Tibial nerve (tissue), 4 donors: ENCODE data around the gene PEAK3.

Source experiments
- CTCF ChIP-seq, 5 experiments: fragments of 200-600 bp in 3 of 5; fragments of 450-650 bp in 2 of 5; sonication (generic) in 3 of 5; IDR thresholded peaks; one replicate each; pipeline ENCODE4 v1.5.1; 2016 to 2019; ENCODE audit warnings: antibody characterized with exemption in 5 of 5, mild to moderate bottlenecking in 3 of 5, moderate library complexity in 2 of 5
- EP300 ChIP-seq, 2 donors: sonication (generic); formaldehyde crosslinking; IDR thresholded peaks; one replicate each; pipeline ENCODE4 v1.6.1; 2017; ENCODE audit warnings: antibody characterized with exemption in 2 of 2, mild to moderate bottlenecking in 1 of 2
- POLR2A ChIP-seq, 2 donors: fragments of 450-650 bp; IDR thresholded peaks; one replicate each; pipeline ENCODE4 v1.6.1; 2017; ENCODE audit warnings: antibody characterized with exemption in 2 of 2, mild to moderate bottlenecking in 2 of 2, moderate library complexity in 2 of 2

- TF ChIP-seq CTCF (IDR thresholded peaks at IDR 0.05) (no peak), POLR2A (IDR thresholded peaks at IDR 0.05) (no peak), EP300 (IDR thresholded peaks at IDR 0.05) (no peak)
These were observed 39.2 kb downstream of the PEAK3 start for GRCh38 chr19:2242816-2243215.
